Esophagus squamous epithelium (tissue), 4 donors: ENCODE data around the gene AHCTF1.
"Not testable (repeated sequence)": the region's sequence is repeated elsewhere in the genome, so short reads cannot be mapped to it uniquely, and the experiment has no call there.

Experiments used
- CTCF ChIP-seq, 6 experiments: fragments of 450-650 bp in 4 of 6; fragments of 200-600 bp in 2 of 6; sonication (generic) in 2 of 6; IDR thresholded peaks; one replicate each; pipeline ENCODE4 v1.5.1; 2016 to 2019; ENCODE audit warnings: antibody characterized with exemption in 6 of 6, mild to moderate bottlenecking in 4 of 6, moderate library complexity in 4 of 6
- POLR2A ChIP-seq, 4 donors: fragments of 450-650 bp; IDR thresholded peaks; one replicate each; pipeline ENCODE4 v1.6.1; 2017; ENCODE audit warnings: antibody characterized with exemption in 4 of 4, mild to moderate bottlenecking in 4 of 4, moderate library complexity in 3 of 4

- TF ChIP-seq CTCF, POLR2A (IDR thresholded peaks at IDR 0.05): not testable (repeated sequence)
These were observed 68.0 kb downstream of the AHCTF1 start for GRCh38 chr1:246863791-246864190.
